Effector memory CD4-positive, alpha-beta T cell (primary cell): Measurements from ENCODE around the gene SHROOM3.

Source experiments
- DNase-seq, 3 donors: peaks; one replicate each; pipeline ENCODE4 v3.0.0-alpha.2; 2020
- H3K27ac ChIP-seq: 2 replicates; pipeline ENCODE4 v1.7.0; 2013; ENCODE audit warnings: mild to moderate bottlenecking, low read length, moderate library complexity; ENCODE audit not compliant: insufficient read depth, poor library complexity, severe bottlenecking
- H3K27me3 ChIP-seq: replicated peaks from 2 replicates; pipeline ENCODE4 v1.7.0; 2013; ENCODE audit warnings: mild to moderate bottlenecking, low read length; ENCODE audit not compliant: insufficient read depth, control insufficient read depth, poor library complexity, severe bottlenecking
- H3K36me3 ChIP-seq: 2 replicates; pipeline ENCODE4 v1.7.0; 2013; ENCODE audit warnings: mild to moderate bottlenecking, low read length, moderate library complexity; ENCODE audit not compliant: control insufficient read depth, insufficient read depth
- H3K4me1 ChIP-seq: 2 replicates; pipeline ENCODE4 v1.7.0; 2013; ENCODE audit warnings: low read length, mild to moderate bottlenecking; ENCODE audit not compliant: control insufficient read depth, insufficient read depth, poor library complexity, severe bottlenecking
- H3K4me3 ChIP-seq: 2 replicates; pipeline ENCODE4 v1.7.0; 2013; ENCODE audit warnings: low read length, low read depth, mild to moderate bottlenecking; ENCODE audit not compliant: insufficient read depth, poor library complexity, severe bottlenecking
- H3K9me3 ChIP-seq: 2 replicates; pipeline ENCODE4 v1.7.0; 2013; ENCODE audit warnings: mild to moderate bottlenecking, low read length, moderate library complexity; ENCODE audit not compliant: control insufficient read depth

SHROOM3 gene

DNA sequence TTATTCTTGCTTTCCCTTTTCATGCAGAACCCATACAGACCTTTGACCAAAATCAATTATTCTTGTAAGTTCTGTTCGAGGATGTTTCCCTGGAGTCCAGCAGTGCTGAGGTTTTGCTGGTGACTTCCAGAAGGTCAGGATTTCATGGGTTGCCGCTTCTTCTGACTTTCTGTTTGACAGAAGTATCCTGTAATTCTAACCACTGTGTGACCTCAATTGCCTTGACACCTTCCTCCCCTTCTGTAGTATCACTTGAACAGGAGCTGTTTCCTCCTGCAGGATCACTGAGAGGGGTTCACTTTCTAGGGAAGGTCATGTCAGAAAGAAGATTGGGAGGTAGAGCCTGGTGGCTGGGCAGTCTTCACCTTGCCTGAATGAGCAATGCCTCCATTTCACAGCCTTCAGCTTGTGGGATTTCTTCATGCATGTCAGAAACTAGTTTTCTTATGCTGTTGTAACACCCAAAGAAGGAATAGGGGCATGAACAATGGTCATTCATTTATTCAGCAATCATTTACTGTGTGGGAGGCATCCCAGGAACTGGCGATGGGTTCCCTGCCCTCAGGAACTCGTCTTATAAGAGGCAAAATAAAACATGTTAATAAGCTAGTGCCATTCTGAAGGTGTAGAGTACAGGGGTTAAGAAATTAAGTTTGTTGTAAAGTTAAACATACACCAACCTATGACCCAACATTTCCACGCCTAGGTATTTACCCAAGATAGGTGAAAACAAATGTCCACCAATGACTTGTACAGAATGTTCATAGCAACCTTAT lies 257.0 kb downstream of the SHROOM3 start:
- DNase-seq: no peak
- H3K36me3 ChIP-seq: no peaks in the 10 kb centered on the region
- peaks cover 16% of the 10 kb centered on the region for H3K27me3 ChIP-seq
- H3K9me3 ChIP-seq: no peaks in the 10 kb centered on the region
- H3K27ac ChIP-seq: no peak overlapping the region
- peaks cover 8% of the 10 kb centered on the region for H3K4me1 ChIP-seq
- no peak overlapping the region for H3K4me3 ChIP-seq

DNA sequence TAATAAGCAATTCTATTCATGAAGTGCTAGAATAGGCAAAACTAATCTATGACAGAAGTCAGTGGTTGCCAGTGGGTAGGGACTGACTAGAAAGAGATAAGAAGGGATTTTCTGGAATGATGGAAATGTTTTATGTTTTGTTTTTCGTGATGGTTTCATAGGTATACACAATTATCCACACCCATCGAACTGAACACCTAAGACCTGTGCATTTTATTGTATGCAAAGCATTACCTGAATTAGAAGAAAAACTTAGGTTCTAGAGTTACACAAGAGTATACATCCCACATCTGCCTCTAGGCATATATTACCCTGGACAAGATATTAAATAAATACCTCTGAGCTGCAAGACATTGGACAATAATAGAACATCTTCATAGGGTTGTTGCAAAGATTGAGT lies 257.7 kb downstream of the SHROOM3 start:
- H3K4me1 ChIP-seq: peaks cover 8% of the 10 kb centered on the region
- no peak overlapping the region for H3K4me3 ChIP-seq
- no peak overlapping the region for H3K27ac ChIP-seq
- no peak for DNase-seq
- no peaks in the 10 kb centered on the region for H3K9me3 ChIP-seq
- H3K36me3 ChIP-seq: no peaks in the 10 kb centered on the region
- H3K27me3 ChIP-seq: peaks cover 21% of the 10 kb centered on the region

DNA sequence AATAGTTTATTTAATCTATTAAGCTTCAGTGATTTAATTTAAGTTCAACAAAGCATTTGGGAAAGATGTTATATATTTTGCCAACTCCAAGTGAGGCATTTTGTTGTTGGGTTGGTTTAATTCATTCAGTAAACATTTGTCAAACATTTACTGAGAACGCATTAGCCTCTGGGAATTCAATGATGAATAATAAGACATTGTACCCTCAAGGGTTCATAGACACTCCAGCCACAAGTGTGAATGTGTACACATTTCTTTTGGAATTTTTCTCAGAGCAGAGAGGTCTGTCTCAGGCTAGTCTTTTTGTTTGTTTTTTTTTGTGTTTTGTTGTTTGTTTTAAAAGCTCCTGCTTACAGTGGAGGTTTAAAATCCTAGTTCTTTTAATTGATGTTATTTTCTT lies 259.0 kb downstream of the SHROOM3 start:
- no peak overlapping the region for H3K4me3 ChIP-seq
- H3K9me3 ChIP-seq: no peaks in the 10 kb centered on the region
- H3K27me3 ChIP-seq: peaks cover 20% of the 10 kb centered on the region
- no peak for DNase-seq
- H3K4me1 ChIP-seq: peaks cover 6% of the 10 kb centered on the region
- H3K27ac ChIP-seq: no peak overlapping the region
- no peaks in the 10 kb centered on the region for H3K36me3 ChIP-seq

DNA sequence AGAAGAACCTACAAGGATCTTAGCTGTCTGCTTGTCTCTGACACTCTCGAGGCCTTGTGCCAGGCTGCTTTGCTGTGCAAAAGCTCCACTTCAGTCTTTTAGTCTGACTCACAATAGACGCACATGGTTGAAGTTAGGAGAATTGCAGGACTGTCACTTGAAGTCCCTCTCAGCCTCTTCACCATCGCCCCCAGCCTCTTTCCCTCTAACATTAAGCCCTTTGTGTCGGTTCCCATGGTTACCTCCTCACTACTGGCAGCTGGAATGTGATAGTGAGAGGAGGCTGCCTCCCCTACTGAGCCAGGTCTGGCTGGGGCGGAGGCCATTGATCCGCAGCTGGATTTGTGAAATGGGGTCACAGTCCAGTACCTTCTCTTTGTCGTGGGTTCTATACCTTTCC lies 261.1 kb downstream of the SHROOM3 start:
- peaks cover 13% of the 10 kb centered on the region for H3K27me3 ChIP-seq
- no peak for DNase-seq
- H3K4me3 ChIP-seq: no peak overlapping the region
- no peak overlapping the region for H3K27ac ChIP-seq
- no peaks in the 10 kb centered on the region for H3K36me3 ChIP-seq
- no peaks in the 10 kb centered on the region for H3K9me3 ChIP-seq
- no peaks in the 10 kb centered on the region for H3K4me1 ChIP-seq

DNA sequence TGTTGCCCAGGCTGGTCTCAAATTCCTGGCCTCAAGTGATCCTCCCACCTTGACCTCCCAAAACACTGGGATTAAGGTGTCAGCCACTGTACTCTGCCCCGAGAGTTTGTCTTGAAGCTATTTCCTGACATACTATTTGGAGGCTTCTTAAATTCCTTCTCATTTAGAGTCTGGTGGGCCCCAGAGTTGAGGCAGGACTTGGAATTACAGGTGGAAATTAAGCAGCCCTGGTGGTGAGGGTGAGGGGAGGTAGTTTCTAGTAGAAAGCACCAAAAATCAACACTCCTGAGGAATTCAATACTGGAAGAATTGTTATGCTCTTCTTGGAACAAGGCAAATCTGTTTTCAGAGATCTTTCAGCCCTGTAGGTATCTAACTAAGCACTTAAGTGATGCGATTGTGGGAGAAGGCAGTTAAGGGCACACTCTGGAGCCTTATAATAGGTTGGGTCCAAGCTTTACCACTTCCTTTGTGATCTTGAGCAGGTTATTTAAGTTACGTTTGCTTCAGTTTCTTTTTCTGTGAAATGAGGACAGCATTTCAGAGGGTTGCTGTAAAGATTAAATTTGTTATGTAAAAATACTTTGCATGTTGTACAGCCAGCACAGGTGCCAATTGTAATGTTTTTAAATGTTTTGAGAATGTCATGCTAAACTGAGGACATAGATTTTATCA lies 262.2 kb downstream of the SHROOM3 start:
- Histone ChIP-seq H3K27ac (no peak overlapping the region), H3K4me3 (no peak overlapping the region), H3K4me1 (no peaks in the 10 kb centered on the region), H3K9me3 (no peaks in the 10 kb centered on the region), H3K36me3 (no peaks in the 10 kb centered on the region), H3K27me3 (peaks cover 9% of the 10 kb centered on the region)
- DNase-seq: no peak

DNA sequence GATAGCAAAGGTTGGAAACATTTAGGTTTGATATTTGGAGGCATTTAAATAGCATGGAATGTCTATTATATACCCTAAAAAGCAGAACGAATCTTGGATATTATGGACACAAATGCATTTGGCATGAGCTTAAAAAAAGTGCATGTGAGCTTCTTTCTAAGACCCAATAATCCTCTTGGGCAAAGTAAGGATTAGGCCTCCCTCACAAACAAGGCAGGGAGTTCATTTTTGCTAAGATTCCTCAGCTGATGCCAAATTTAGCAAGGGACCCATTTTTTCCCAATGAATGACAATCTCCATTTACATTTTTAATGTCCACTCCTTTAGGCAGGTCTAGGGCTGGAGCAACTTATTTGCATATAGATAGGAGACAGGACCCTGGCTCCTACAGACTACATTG lies 263.1 kb downstream of the SHROOM3 start:
- Histone ChIP-seq H3K9me3 (no peaks in the 10 kb centered on the region), H3K4me1 (no peaks in the 10 kb centered on the region), H3K27me3 (peaks cover 6% of the 10 kb centered on the region), H3K27ac (no peak overlapping the region), H3K4me3 (no peak overlapping the region), H3K36me3 (no peaks in the 10 kb centered on the region)
- DNase-seq: no peak

DNA sequence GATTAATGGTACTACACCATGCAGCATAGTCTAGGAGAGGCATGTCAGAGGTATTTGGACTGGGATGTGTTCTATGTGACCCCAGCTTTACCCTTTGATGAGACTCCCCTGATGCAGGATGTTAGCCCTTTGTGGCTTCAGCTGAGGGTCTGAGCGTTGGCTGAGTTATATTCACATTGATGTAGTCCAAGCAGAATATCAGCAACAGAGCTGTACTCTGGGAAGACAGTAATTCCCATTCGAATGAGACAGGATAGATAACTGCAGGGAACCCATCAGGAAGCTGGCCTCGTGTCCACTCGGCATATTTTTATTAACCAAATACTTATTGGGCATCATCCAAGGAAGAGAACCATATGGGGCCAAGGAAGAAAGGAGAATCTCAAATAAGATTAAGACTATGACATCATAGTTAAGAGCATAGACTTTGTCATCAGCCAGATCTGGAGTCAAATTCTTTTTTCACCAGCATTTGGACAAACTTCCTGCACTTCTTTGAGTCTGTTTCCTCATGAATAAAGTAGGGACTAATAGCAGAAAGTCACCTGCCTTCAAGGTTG lies 264.8 kb downstream of the SHROOM3 start:
- Histone ChIP-seq H3K4me1 (no peaks in the 10 kb centered on the region), H3K27ac (no peak overlapping the region), H3K4me3 (no peak overlapping the region)

DNA sequence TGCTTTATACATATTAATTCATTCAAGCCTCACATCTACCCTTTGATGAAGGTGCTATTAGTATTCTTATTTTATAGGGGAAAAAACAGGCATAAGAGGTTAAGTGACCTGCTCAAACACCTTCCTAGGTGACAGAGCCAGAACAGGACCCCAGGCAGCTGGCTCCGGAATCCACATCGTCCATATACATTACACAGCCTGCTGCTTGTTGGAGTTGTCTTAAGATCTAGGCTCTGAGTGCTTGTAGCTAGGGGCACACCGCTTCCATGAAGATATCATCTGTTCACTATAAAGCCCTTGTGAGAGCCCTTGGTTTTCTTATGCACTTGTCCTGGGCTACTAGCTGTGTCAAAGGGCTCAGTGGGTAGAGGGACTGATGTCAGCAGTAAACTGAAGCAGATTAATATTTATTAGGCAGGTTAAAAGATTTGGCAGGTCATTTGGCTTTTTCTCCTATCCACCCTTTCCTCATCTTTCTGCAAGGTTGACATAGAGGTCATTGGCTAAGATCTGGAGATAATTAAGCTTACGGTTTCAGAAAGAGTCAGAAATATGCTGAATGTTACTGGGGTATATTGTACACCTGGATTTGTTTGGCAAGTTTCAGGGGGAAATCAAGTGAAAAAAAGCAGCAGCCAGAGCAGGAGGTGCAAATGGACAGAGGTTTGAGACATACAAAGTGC lies 267.6 kb downstream of the SHROOM3 start:
- Histone ChIP-seq H3K4me1 (no peaks in the 10 kb centered on the region), H3K27me3 (peaks cover 3% of the 10 kb centered on the region)

More for the DNA sequence above, 264.8 kb downstream of the SHROOM3 start:
- no peak for DNase-seq
- Histone ChIP-seq H3K27me3 (peaks cover 6% of the 10 kb centered on the region), H3K36me3 (no peaks in the 10 kb centered on the region), H3K9me3 (no peaks in the 10 kb centered on the region)

DNA sequence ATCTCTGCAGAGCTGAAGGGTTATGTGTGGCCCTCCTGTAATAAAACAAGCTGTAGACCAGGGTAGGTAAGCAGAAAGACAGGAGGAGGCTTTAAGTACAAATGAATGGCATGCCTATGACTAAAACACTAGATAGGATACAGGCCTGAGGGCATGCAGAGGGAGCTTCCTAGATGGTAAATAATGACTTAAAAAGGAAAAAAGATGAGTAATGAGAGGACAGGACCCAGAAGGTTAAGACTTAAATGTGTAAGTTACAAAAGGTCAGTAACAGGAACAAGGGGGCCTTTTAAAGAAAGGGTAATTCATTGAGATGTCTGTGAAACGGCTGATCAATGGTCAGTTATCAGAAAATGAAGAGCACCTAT lies 268.1 kb downstream of the SHROOM3 start:
- DNase-seq: no peak
- H3K9me3 ChIP-seq: no peaks in the 10 kb centered on the region
- no peak overlapping the region for H3K27ac ChIP-seq
- H3K4me1 ChIP-seq: no peaks in the 10 kb centered on the region
- H3K27me3 ChIP-seq: no peaks in the 10 kb centered on the region
- no peaks in the 10 kb centered on the region for H3K36me3 ChIP-seq
- H3K4me3 ChIP-seq: no peak overlapping the region

More for the DNA sequence above, 267.6 kb downstream of the SHROOM3 start:
- Histone ChIP-seq H3K4me3 (no peak overlapping the region), H3K27ac (no peak overlapping the region), H3K9me3 (no peaks in the 10 kb centered on the region), H3K36me3 (no peaks in the 10 kb centered on the region)
- no peak for DNase-seq

DNA sequence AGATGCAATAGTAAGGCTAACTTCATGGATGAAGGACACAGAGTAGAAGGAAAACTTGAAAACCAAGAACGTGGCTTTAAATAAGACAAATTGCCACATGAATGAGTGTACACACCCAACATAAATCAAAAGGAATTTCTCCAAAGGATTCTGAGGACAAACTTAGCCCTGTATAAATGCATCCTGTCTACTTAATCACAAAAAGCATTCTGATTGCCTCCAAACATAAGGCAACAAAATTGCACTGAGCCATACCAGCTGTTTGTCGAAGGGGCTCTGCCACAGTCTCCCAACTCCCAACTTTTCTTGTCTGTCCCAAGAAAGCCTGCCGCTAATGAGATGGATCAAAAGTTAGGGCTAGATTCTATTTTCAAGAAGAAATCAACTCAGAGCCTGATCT lies 268.6 kb downstream of the SHROOM3 start:
- Histone ChIP-seq H3K36me3 (no peaks in the 10 kb centered on the region), H3K4me1 (no peaks in the 10 kb centered on the region), H3K27ac (no peak overlapping the region), H3K4me3 (no peak overlapping the region), H3K9me3 (no peaks in the 10 kb centered on the region), H3K27me3 (no peaks in the 10 kb centered on the region)
- no peak for DNase-seq
